Stimulated activated CD4-positive, alpha-beta T cell treated with anti-CD3 and anti-CD28 coated beads, TNF-alpha, amount 100 ng/mL, for 48 hours (primary cell): ENCODE data around the gene TTC28.

Experiments used
- DNase-seq, 3 donors: peaks; one replicate each; pipeline ENCODE4 v3.0.0-alpha.2; 2020; ENCODE audit warnings: low read depth in 3 of 3

TTC28 gene

DNA sequence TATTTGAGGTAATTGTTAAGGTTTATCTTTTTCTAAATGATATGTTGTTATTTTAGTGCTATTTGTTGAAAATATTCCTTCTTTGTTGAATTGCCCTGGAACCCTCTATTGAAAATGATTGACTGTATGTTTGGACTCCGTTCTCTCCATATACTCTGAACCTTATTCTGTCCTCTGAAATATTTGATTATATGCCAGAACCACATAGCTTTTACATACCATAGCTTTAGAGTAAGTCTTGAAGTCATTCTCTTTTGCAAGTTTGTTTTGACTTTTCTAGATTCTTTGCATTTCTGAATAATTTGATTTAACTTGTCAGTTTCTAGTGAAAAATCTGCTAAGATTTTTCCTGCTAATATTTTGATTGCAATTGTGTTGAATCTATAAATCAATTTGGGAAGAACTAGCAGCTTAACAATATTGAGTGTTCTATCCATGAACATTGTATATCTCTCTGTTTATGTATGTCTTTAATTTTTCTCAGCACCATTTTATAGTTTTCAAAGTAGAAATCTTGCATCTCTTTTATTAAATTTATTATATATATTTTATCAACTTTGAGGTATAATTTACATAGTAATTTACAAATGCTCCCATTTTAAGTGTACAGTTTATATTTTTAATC, 708.9 kb downstream of the TTC28 start:
- DNase-seq, result no peak

DNA sequence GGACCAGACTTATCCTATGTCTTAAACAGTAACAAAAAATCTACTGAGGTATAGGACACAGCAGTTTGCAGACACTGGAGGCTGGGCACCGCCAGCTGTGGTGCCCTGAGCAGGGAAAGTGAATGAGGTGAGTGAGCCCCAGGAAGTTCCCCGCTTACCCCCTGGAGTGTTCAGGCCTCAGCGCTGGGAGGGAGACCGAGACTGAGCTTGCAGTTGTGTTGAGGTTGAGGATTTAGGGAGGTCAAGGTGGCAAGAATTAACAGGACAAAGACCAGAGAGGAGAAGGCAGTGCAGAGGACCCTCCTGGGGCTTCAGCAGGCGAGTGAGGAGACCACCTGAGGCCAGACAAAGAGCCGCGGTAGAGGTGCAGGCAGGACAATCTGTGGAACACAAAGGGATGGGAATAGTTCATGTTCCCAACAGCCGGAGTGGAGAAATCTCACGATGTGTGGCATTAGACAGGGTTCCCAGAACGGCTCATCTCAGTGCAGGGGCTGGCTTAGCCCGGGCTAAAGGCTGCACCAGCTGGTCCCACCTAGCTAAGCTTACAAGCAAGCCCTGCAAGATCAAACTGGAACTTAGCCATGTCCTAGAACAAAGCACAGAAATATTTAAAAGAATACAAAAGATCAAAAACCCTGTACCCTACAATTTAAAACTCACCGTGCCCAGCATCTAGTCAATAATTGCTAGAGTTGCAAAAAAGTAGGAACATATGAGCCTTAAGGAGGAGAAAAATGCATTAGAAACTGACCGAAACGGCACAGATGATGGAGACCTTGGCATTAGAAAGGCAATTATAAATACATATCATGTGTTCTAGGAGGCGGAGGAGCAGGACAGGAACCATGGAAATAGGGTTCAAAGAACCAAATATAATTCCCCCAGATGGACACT, 713.2 kb downstream of the TTC28 start:
- no peak for DNase-seq

GRCh38 chr22:27962268-27963044, 717.2 kb downstream of the TTC28 start:
- no peak for DNase-seq

DNA sequence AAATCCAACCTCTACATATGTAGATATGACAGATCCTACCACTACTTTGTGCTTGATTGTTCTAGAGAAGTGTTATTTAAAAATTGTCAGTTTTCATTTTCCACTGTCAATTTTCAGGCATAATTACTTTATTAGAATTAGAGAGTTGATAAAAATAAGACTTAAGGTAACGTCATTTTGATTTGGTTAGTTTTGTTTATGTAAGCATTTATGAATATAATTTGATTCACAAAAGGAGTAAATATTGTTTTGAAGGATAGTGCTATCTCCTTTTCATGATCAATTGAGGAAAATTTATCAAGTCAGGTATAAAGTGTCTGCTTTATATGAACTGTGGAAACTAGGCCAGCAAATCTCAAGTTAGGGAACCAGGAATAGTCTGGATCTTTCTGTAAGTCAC, 718.0 kb downstream of the TTC28 start:
- no peak for DNase-seq

DNA sequence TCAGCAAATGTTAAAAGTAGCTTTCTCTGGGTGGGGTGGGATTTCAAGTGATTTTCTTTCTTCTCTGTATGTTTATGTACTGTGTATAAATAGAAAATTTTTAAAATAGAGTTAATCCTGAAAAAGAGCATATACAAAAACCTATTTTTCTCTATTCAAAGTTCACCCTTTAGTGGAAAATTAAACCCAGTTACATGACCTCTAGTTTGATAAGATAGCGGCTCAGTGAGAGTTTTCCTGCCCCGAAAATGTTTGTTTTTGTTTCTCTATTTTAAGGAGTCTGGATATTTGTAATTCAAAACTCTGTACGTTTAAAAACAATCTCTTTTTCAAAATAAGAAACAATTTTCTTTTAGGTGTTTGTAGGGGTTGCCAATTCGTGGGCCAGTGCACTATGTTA, 718.5 kb downstream of the TTC28 start:
- DNase-seq, result no peak

- no peak for DNase-seq
Observed at GRCh38 chr22:27959335-27960090, 720.1 kb downstream of the TTC28 start.

- no peak for DNase-seq
Observed at GRCh38 chr22:27952779-27953178, 726.9 kb downstream of the TTC28 start.

DNA sequence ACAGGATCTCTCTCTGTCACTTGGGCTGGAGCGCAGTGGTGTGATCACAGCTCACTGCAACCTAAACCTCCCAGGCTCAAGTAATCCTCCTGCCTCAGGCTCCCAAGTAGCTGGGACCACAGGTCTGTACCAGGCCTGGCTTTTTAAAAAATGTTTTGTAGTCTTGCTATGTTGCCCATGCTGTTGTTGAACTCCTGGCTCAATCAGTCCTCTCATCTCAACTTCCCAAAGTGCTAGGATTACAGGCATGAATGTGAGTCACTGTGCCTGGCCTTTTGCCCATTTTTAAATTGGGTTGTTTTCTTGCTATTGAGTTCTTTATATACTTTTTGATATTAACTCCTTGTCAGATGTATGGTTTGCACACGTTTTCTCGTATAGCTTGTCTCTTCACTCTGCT, 727.5 kb downstream of the TTC28 start:
- DNase-seq, result no peak

- no peak for DNase-seq
Observed at GRCh38 chr22:27949421-27949820, 730.2 kb downstream of the TTC28 start.

GRCh38 chr22:27948569-27948968, 731.1 kb downstream of the TTC28 start:
- no peak for DNase-seq

GRCh38 chr22:27947448-27947847, 732.2 kb downstream of the TTC28 start:
- no peak for DNase-seq

- DNase-seq, result no peak
Observed at GRCh38 chr22:27941143-27941542, 738.5 kb downstream of the TTC28 start.

GRCh38 chr22:27937453-27937852, 742.2 kb downstream of the TTC28 start:
- DNase-seq, result no peak

- DNase-seq, result no peak
Observed at GRCh38 chr22:27935897-27936296, 743.7 kb downstream of the TTC28 start.

- DNase-seq, result no peak
Observed at GRCh38 chr22:27934069-27934468, 745.6 kb downstream of the TTC28 start.

- DNase-seq, result no peak
Observed at GRCh38 chr22:27933186-27933983, 746.3 kb downstream of the TTC28 start.

DNA sequence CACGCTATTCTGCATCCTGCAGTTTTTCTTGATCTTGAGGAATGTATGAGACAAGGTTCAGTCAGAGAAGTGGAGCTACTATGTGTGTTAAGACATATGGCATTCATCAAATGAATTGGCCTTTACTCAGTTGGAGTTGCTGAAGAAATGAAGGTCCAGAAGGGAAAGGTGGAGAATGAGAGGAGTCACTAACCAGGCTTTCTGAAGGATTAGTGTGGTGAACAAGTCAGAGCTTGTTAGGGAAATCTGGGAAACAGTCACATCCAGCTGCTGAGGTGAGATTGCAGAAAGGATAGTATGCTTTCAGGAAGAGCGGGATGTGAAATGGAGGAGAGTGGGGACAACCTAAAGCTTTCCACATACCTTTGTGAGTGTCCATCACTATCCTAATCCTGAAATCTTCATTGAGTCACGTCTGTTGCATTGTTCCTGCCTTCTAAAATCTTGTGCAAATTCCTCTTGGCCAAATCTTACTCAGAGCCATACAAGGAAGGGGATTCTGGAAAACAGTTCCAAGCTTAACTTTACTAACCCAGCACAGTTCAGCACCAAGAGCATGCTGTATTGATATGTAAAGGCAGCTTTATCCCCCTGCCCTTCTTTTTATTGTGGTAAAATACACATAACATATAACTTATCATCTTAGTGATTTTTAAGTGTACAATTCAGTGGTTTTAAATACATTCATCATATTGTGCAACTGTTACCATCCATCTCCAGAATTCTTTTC, 749.1 kb downstream of the TTC28 start:
- no peak for DNase-seq
